GM19023 (cell line): Measurements from ENCODE around the gene RPH3AL.

Experiments
- ATAC-seq: cut with Tn5 transposase; IDR thresholded peaks from one replicate; pipeline ENCODE4 v1.9.1; 2021; ENCODE audit warnings: mild to moderate bottlenecking, moderate library complexity; ENCODE audit not compliant: unreplicated experiment

RPH3AL gene

GRCh38 chr17:163514-164098 is 189.0 kb downstream of the RPH3AL start:
- ATAC-seq, result no peak

GRCh38 chr17:162689-163088 is 189.9 kb downstream of the RPH3AL start:
- no peak for ATAC-seq
